ENCODE results near the gene CHMP4B. TPM values are rescaled to one million over a fixed set of nuclear protein-coding genes. Genes with fewer than 3 reads are reported as not detected.

CHMP4B gene
- total and polyA plus RNA-seq, 4 donors, result 2.7 to 37.2 (median 17.2) TPM

- H3K27ac ChIP-seq (ENCODE audit: low read depth in 1 of 2, low read length in 2 of 2), result no peak overlapping the region
- H3K4me3 ChIP-seq (ENCODE audit: low read depth in 1 of 3, low read length in 3 of 3), result no peak overlapping the region
- TF ChIP-seq YY1 (IDR thresholded peaks at IDR 0.05), result no peak
- TF ChIP-seq RAD21 (IDR thresholded peaks at IDR 0.05), result no peak
- TF ChIP-seq FOXA2 (IDR thresholded peaks at IDR 0.05), result no peak
- TF ChIP-seq GABPA (IDR thresholded peaks at IDR 0.05 in 1 of 2, conservative IDR thresholded peaks at IDR 0.05 in 1 of 2), result no peak
- TF ChIP-seq HNF4A (conservative IDR thresholded peaks at IDR 0.05), result no peak
- TF ChIP-seq FOXA1 (IDR thresholded peaks at IDR 0.05), result no peak
- TF ChIP-seq TAF1 (conservative IDR thresholded peaks at IDR 0.05), result no peak
- TF ChIP-seq, protein P1, sequence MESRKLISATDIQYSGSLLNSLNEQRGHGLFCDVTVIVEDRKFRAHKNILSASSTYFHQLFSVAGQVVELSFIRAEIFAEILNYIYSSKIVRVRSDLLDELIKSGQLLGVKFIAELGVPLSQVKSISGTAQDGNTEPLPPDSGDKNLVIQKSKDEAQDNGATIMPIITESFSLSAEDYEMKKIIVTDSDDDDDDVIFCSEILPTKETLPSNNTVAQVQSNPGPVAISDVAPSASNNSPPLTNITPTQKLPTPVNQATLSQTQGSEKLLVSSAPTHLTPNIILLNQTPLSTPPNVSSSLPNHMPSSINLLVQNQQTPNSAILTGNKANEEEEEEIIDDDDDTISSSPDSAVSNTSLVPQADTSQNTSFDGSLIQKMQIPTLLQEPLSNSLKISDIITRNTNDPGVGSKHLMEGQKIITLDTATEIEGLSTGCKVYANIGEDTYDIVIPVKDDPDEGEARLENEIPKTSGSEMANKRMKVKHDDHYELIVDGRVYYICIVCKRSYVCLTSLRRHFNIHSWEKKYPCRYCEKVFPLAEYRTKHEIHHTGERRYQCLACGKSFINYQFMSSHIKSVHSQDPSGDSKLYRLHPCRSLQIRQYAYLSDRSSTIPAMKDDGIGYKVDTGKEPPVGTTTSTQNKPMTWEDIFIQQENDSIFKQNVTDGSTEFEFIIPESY (IDR thresholded peaks at IDR 0.05), result no peak
- H3K4me1 ChIP-seq (ENCODE audit: control insufficient read depth in 4 of 4, insufficient read depth in 4 of 4, low read length in 3 of 4), result peaks cover 12 to 41% (median 22%) of the 10 kb centered on the region in 4 donors
- H3K9ac ChIP-seq (ENCODE audit: low read depth in 1 of 2, low read length in 2 of 2), result no peak overlapping the region
- H3K36me3 ChIP-seq (ENCODE audit: control insufficient read depth in 4 of 4, insufficient read depth in 3 of 4, low read depth in 1 of 4, low read length in 3 of 4), result no peaks in the 10 kb centered on the region
- no peak for DNase-seq (ENCODE audit: low spot score)
- WGBS, result 86% methylated on average over 4 of the region's 4 CpGs
- no peaks in the 10 kb centered on the region for H3K9me3 ChIP-seq (ENCODE audit: control insufficient read depth in 4 of 4, low read length in 3 of 4)
- H3K27me3 ChIP-seq (ENCODE audit: control insufficient read depth in 4 of 4, insufficient read depth in 4 of 4, low read length in 3 of 4), result no peaks in the 10 kb centered on the region
These were observed 16.6 kb downstream of the CHMP4B start for GRCh38 chr20:33827634-33828325.

DNA sequence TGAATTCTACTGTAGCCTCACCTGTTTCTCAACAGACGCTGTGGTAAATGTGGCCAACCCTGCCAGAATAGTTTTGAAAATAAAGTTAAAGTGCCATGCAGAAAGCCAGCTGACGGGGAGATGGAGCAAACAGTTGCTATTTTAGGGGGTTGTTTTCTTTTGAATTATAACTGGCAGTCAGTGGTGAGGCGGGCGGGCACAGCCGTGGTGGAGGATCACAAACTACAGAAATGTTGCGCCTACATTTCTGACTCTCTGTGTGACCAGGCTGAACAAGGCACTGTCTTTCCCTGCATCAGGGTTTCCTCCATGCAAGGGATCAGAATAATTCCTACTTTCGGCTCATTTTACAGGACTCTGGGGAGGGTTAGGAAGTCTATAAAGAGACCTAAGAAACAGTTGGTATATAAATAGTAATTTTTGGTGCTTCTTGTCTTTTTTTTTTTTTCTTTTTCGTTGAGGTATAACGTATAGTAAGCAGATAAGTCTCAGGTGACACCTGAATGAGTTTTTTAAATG lies 17.2 kb downstream of the CHMP4B start:
- DNase-seq (ENCODE audit: low spot score), result no peak
- Histone ChIP-seq H3K27ac (ENCODE audit: low read depth in 1 of 2, low read length in 2 of 2) (no peak overlapping the region), H3K27me3 (ENCODE audit: control insufficient read depth in 4 of 4, insufficient read depth in 4 of 4, low read length in 3 of 4) (no peaks in the 10 kb centered on the region), H3K36me3 (ENCODE audit: control insufficient read depth in 4 of 4, insufficient read depth in 3 of 4, low read depth in 1 of 4, low read length in 3 of 4) (no peaks in the 10 kb centered on the region), H3K9me3 (ENCODE audit: control insufficient read depth in 4 of 4, low read length in 3 of 4) (no peaks in the 10 kb centered on the region), H3K9ac (ENCODE audit: low read depth in 1 of 2, low read length in 2 of 2) (no peak overlapping the region), H3K4me3 (ENCODE audit: low read depth in 1 of 3, low read length in 3 of 3) (no peak overlapping the region), H3K4me1 (ENCODE audit: control insufficient read depth in 4 of 4, insufficient read depth in 4 of 4, low read length in 3 of 4) (peaks cover 14 to 45% (median 22%) of the 10 kb centered on the region in 4 donors)
- WGBS, result 87% methylated on average over 9 of the region's 9 CpGs
- TF ChIP-seq HNF4G (IDR thresholded peaks at IDR 0.05), result no peak
- TF ChIP-seq RAD21 (IDR thresholded peaks at IDR 0.05), result no peak

GRCh38 chr20:33828967-33829560 lies 17.9 kb downstream of the CHMP4B start:
- DNase-seq (ENCODE audit: low spot score), result no peak
- H3K36me3 ChIP-seq (ENCODE audit: control insufficient read depth in 4 of 4, insufficient read depth in 3 of 4, low read depth in 1 of 4, low read length in 3 of 4), result no peaks in the 10 kb centered on the region
- no peak for TF ChIP-seq FOXA2 (IDR thresholded peaks at IDR 0.05)
- TF ChIP-seq HNF4A (conservative IDR thresholded peaks at IDR 0.05), result no peak
- no peak for TF ChIP-seq HNF4G (IDR thresholded peaks at IDR 0.05)
- no peak for TF ChIP-seq JUND (IDR thresholded peaks at IDR 0.05)
- TF ChIP-seq, protein P1 (IDR thresholded peaks at IDR 0.05), result no peak
- TF ChIP-seq, protein P2, sequence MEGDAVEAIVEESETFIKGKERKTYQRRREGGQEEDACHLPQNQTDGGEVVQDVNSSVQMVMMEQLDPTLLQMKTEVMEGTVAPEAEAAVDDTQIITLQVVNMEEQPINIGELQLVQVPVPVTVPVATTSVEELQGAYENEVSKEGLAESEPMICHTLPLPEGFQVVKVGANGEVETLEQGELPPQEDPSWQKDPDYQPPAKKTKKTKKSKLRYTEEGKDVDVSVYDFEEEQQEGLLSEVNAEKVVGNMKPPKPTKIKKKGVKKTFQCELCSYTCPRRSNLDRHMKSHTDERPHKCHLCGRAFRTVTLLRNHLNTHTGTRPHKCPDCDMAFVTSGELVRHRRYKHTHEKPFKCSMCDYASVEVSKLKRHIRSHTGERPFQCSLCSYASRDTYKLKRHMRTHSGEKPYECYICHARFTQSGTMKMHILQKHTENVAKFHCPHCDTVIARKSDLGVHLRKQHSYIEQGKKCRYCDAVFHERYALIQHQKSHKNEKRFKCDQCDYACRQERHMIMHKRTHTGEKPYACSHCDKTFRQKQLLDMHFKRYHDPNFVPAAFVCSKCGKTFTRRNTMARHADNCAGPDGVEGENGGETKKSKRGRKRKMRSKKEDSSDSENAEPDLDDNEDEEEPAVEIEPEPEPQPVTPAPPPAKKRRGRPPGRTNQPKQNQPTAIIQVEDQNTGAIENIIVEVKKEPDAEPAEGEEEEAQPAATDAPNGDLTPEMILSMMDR (IDR thresholded peaks at IDR 0.05; ENCODE audit: low read depth, low read length, missing input control), result no peak
- TF ChIP-seq GABPA (IDR thresholded peaks at IDR 0.05 in 1 of 2, conservative IDR thresholded peaks at IDR 0.05 in 1 of 2), result no peak
- no peak for TF ChIP-seq FOXA1 (IDR thresholded peaks at IDR 0.05)
- TF ChIP-seq ATF3 (IDR thresholded peaks at IDR 0.05), result no peak
- H3K4me3 ChIP-seq (ENCODE audit: low read depth in 1 of 3, low read length in 3 of 3), result no peak overlapping the region
- H3K4me1 ChIP-seq (ENCODE audit: control insufficient read depth in 4 of 4, insufficient read depth in 4 of 4, low read length in 3 of 4), result peaks cover 14 to 49% (median 27%) of the 10 kb centered on the region in 4 donors
- H3K27ac ChIP-seq (ENCODE audit: low read depth in 1 of 2, low read length in 2 of 2), result no peak overlapping the region
- H3K9me3 ChIP-seq (ENCODE audit: control insufficient read depth in 4 of 4, low read length in 3 of 4), result no peaks in the 10 kb centered on the region
- no peaks in the 10 kb centered on the region for H3K27me3 ChIP-seq (ENCODE audit: control insufficient read depth in 4 of 4, insufficient read depth in 4 of 4, low read length in 3 of 4)
- H3K9ac ChIP-seq (ENCODE audit: low read depth in 1 of 2, low read length in 2 of 2), result no peak overlapping the region
- WGBS, result 91% methylated on average over 3 of the region's 3 CpGs

Data from liver (tissue), 9 donors.